Stimulated activated CD8-positive, alpha-beta memory T cell treated with anti-CD3 and anti-CD28 coated beads, Interleukin-4, amount 100 ng/mL, for 48 hours (primary cell): ENCODE data around the gene DOCK9.

Experiments
- DNase-seq: peaks from one replicate; pipeline ENCODE4 v3.0.0-alpha.2; 2020

DOCK9 gene, protein sequence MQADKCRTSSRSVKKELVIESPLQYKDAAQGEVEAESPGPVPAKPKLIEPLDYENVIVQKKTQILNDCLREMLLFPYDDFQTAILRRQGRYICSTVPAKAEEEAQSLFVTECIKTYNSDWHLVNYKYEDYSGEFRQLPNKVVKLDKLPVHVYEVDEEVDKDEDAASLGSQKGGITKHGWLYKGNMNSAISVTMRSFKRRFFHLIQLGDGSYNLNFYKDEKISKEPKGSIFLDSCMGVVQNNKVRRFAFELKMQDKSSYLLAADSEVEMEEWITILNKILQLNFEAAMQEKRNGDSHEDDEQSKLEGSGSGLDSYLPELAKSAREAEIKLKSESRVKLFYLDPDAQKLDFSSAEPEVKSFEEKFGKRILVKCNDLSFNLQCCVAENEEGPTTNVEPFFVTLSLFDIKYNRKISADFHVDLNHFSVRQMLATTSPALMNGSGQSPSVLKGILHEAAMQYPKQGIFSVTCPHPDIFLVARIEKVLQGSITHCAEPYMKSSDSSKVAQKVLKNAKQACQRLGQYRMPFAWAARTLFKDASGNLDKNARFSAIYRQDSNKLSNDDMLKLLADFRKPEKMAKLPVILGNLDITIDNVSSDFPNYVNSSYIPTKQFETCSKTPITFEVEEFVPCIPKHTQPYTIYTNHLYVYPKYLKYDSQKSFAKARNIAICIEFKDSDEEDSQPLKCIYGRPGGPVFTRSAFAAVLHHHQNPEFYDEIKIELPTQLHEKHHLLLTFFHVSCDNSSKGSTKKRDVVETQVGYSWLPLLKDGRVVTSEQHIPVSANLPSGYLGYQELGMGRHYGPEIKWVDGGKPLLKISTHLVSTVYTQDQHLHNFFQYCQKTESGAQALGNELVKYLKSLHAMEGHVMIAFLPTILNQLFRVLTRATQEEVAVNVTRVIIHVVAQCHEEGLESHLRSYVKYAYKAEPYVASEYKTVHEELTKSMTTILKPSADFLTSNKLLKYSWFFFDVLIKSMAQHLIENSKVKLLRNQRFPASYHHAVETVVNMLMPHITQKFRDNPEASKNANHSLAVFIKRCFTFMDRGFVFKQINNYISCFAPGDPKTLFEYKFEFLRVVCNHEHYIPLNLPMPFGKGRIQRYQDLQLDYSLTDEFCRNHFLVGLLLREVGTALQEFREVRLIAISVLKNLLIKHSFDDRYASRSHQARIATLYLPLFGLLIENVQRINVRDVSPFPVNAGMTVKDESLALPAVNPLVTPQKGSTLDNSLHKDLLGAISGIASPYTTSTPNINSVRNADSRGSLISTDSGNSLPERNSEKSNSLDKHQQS (N-terminal part only)

DNA sequence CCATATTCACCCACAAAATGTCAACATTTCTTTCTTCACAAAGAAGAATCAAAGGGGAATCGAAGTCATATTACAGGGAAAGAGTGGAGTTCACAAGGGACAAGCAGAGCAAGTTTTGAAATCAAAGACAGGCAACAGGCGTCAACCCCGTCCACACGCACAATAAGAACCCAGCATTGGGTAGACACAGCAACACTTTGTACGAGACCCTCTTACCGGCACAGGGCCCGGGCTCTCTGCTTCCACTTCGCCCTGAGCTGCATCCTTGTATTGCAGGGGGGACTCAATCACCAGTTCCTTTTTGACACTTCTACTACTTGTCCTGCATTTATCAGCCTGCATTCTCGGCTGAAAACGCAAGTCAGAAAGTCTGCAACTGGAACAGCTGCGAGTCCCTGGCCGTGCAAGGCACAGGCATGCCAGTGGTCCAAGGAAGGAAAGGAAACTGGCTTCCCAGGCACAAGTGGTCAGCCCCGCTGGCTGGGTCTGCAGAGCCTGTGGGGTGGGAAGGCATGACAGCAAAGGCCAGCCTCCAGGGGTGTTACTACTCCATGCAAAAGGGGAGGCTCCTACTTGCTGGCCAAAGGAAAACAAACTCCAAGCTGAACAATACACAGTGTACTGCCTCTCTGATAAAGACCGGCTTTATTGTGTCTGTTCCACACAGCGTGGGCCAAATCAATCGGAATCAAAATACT is at the start of gene DOCK9:
Gene DOCK9 (minus strand): TSS at position 497 of the 698 bp plus-strand sequence. CDS start 155 bp downstream, at position 342.
- no peak for DNase-seq

DNA sequence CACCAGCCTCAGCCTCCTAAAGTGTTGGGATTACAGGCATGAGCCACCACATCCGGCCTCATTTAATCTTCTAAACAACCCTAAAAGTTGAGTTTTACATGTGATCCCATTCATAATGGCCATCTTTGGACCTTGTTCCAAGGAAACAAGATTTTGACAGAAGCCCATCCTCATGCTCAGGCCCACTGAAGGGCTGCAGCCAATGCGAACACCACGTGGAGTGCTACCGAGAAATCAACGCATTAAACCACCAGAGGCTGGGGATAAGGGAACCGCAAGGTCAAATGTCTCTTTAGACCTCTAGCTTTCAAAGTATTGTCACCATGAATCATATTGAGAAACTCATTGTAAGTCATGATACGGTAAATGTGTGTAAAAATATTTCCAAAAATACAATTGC is 49.4 kb upstream of the DOCK9 start:
- DNase-seq: peak; percentile 51

DNA sequence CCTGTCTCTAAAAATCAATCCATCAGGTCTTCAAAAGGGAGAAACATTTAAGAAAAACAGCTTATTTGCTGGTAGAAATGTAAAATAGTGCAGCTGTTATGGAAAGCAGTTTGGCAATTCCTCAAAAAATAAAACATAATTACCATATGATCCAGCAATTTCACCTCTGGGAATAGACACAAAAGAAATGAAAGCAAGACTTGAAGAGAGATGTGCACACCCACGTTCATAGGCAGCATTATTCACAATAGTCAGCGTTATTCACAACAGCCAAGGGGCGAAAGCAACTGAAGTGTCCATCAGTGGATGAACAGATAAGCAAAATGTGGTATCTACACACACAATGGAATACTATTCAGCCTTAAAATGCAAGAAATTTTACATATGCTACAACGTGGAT is 45.1 kb upstream of the DOCK9 start:
- no peak for DNase-seq

DNA sequence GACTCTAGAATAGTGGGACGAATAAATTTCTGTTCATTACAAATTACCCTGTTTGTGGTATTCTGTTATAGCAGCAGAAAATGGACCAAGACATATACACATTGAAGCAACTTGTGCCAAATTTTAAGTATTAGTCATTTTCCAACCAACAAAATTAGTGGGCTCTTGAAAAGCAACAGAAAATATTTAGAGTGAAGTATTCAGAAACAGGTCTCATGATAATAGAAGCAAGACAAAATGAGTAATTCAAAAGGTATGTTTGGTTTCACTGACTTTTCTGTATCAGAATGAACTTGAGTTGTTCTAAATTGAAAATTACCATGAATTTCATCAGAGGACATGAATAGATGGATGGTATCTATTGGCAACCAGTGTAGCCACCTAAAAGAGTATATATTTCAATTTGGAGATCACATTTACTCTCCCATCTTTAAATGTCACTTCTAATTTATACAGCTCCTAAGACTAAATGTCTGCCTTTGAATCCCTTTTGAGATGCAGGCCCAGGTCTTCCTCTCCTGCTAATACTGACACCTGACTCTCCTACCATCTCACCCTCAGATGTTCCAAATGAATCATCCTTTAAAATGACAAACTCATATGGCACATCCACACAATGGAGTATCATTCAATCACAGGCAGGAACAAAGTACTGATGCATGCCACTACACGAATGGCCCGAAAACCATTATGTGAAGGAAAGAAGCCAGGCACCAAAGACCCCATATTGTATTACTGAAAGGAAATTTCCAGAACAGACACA is 40.7 kb upstream of the DOCK9 start:
- no peak for DNase-seq

DNA sequence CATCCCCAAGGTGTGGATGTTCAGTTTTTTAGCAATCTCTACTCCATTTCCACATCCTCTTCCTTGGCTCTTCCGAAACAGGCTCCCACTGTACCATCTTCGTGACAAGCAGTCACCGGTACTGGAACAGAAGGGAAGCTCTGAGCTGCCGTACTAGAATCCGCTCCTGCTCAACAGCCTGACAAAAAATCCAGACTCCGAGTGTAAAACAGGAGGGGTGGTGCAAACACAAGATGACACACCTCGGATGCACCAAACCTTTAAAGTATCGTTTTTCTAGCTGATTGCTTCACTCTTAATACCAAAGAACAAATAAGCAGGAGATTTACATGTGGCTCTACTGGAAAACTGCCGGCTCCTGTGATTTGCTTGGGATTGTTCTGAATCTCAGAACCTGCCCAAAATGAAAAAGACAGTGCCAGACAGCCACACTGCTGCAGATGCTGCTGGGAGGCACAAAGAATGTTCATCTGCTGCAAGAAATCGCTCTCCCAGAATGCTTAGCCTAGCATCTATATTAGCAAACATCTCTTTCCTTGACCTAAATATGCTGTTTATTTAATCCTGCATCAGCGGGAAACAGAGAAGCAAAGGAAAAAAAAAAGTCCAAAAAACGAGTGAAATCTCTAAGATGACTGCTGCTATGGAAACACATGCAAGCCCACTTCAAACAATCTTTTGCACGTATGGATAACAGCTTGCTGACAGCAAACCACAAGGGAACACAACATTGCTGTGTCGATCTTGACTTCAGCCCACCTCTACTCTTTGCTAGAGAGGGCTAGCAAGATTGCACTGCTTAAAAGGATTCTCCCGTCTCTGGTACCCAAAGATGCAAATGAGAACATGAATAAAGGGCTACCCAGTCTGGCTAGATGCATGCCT is 38.0 kb upstream of the DOCK9 start:
- no peak for DNase-seq

DNA sequence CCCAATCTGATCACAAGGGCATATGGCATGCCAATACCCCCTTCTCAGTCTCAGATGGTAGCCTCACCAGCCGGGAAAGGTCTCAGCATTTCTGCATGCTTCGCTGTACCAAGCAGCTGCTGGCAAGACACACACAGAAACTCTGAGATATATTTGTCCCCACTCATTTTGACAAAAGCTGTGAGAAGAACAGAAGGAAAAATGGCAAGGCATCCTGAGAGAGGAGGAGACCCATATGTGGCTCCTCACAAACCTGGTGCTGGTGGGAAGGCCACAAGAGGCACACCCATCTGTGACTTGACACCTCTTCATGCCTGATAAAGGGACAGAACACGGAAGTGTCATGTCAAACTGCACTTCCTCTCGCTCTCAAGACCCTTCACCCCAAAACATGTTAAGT is 36.7 kb upstream of the DOCK9 start:
- DNase-seq: no peak

DNA sequence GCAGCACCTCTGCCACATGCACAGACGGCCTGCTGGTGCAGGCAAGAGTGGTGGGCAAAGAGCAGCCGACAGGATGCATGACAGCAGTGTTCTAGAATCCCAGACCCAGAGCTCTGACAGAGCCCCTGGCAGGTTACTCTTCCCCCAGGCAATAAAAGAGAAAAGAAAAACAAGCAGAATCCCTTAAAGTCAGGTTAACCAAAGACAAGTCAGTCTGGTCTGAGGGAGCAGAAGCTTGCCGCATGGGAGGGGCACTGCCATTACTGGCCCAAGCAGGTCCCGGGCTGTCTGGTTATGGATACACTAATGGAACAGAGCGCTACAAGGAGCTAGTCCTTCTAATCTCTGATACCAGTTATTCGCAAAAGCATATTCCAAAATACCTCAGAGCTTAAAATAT is 36.1 kb upstream of the DOCK9 start:
- no peak for DNase-seq

DNA sequence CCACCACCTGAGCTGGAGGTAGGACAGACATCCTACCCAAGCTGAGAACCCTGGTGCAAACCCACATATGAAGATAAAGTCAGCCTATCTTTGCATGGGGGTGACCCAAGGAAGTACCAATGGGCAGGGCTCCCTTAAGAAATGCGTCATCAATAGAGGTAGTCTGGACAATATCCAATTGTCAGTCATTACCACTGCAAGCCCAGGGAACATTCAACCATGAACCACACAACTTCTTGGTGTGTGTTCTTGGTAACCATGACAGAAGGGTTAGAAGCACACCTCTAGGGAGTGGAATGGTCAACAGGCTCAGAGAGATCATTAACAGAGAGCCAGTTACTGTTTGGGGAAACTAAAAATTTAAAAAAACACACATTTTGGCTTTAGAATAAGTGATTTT is 34.7 kb upstream of the DOCK9 start:
- DNase-seq: no peak

DNA sequence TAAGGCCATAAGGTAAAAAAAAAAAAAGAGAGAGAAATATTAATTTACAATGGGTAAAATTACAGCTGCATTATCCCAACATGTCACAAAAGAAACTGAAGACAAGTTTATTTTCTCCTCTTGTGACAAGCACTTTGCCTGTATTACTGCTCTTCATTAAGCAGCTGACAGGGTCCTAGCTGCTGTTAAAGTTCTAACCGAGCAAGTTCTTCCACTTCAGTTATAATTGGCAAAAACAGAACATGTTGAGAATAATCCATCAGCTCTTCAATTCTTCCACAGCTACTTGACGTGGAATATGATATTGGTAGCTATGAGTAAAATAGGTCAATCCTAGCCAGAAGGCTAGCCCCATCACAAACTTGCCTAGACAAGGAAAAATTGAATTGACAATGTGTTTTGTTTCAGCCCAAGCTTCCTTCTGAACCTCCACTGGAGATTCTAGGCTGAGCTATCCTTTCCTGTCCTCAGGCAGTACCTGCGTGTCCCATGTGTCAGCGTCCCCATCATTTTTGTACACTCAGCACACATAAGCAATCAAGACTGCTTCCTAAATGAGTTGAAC is 32.2 kb upstream of the DOCK9 start:
- DNase-seq: no peak

DNA sequence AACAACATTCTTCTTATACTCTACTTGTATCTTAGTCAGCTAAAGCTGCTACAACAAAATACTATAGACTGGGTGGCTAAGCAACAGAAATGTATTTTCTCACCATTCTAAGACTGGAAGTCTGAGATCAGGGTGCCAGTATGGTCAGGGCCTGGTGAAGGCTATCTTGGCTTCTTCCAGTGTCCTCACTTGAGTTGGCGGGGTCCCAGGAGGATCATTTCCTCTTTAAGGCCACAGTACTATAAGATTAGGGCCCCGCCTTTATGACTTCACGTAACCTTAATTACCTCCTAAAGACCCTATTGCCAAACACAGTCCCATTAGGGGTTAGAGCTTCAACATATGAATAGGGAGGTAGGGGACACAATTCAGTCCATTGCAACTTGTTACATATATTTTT is 30.7 kb upstream of the DOCK9 start:
- no peak for DNase-seq

DNA sequence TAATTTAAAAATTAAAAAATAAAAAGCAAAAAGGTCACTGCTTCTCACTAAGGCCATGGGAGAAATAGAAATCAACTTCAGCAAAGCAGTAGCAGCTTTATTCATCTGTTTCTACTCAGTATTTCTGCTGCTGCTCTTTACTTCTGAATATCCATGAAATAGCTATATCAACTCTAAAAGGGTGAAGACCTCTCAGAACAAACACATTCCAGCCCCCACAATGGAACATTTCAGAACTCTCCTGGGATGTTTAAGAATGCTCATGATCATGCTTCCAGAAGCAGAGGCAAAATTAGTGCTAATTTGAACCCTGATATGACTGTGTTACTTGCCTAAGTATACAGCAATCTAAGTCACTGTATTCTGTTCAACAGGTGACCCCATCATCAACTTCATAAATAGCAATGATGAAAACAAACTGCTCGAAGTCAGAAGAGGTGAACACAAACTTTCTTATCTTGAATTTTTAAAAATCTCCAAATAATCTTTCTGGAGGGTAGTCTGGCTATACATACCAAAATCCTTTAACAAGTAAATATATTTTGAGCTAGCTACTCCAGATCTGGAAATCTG is 29.6 kb upstream of the DOCK9 start:
- no peak for DNase-seq

DNA sequence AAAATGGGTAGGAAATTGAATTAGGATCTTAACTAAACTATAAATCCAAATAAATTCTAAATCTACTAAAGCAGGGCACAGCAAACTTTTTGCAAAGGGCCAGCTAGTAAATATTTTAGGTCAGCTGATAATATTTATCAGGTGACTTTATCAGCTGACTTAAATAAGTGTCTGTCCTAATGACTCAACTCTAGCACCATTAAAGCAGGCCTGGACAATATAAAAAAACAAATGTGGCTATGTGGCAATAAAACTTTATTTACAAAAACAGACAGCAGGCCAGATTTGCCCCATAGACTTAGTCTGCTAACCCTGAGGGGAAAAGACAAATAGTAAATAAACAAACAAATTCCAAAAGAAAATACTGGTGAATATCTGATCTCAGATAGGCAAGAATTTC is 27.7 kb upstream of the DOCK9 start:
- DNase-seq: no peak

DNA sequence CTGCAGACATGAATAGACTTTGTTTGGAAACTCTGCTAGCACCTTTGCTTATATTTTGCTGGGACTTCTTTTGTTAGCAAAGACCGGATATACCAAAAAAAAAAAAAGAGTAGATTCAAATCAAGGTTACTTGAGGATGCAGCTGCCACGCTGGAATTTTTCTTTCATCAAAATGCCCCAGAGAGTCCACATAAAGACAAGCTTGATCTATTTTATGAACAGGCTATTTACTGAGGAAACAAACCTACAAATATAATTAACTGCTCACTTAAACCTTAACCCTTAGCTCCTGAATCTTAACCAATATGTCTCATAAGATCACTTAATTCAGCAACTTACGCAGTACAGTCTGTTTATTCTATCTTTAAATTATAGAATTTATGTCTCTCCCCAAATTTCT is 27.1 kb upstream of the DOCK9 start:
- no peak for DNase-seq

DNA sequence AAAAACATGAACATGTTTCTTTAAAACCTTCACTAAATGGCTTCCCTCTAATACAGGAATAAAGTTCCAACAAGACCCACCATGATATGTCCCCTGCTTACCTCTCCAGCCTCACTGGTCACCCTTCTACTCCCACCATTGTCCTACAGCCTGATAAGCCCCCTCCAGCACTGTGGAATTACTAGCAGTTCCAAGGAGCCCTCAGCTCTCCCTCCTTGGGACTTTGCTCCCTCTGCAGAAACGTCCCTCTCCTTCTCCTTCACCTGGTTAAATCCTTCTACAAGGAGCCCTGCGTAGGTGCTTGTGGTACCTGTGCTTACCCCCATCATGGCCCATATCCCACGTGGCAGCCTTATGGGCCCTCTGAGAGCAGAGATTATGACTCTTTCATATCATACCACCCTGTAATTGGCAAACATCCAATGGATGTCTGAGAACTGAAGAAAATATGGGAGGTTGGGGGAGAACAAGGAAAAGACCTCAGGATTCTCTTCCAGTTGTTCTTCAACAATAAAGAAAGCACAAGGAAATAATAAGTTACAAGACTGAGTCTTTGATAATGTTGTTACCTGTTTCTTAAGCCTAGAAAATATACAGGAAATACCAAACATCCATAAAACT is 26.1 kb upstream of the DOCK9 start:
- DNase-seq: no peak

DNA sequence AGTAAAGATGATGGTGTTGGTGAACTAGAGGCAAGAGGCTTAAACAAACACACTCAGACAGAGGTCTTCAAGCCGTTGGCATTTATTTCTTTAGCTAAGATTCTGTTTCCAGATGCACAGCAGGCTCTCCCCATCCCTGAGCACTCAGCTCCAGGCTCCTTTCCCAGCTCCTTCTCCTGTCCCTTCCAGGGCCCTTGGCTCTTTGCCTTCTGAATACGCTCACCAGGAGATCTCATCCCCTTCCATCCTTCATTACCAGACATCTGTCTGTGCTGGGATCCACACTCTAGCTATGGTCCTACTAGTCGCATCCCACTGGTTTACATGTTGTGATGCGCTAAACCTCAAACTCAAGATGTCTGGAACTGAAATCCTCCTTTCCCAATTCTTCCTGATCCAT is 25.3 kb upstream of the DOCK9 start:
- DNase-seq: no peak

DNA sequence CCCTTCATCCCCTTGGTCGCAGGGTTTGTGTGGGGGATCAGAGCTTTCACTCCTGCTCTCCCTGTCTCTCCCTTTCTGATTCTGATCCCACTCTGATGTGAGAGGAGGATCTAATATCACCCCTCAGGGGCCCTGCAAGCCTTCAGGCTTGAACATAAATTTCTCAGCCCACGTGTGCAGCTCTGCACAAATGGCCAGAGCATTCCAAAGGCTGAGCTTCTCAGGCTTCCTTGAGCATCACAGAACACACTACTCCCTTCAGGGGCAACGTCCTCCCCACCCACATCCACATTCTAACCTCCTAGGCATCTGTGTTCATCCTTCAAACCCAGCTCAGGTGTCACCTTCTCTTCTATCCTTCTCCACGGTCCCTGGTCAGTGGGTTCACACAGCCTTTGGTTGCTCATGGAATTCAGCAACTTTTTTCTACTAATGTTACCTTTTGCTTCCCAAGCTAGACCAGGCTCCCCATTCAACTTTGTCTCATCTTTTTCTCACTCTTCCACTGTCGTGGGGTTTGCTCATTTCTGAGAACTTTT is 24.4 kb upstream of the DOCK9 start:
- DNase-seq: no peak

DNA sequence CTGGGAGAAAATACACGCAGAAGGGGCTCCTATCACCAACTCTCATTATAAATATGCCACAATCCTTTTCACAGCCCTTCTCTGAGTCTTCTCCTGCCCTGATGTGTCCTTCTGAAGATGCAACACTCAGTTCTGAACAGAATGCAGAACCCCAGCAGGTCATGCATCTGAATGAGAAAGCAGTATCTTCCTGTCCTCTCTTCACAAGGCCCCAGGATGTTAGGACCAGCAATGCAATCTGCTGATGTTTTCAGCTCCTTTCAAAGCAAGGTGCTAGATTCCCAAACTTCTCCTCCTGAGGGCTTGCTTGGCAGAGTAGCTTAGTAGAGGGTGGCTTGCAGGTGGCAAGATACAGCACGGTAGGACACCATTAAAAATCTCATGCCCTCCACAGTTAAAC is 22.3 kb upstream of the DOCK9 start:
- no peak for DNase-seq

DNA sequence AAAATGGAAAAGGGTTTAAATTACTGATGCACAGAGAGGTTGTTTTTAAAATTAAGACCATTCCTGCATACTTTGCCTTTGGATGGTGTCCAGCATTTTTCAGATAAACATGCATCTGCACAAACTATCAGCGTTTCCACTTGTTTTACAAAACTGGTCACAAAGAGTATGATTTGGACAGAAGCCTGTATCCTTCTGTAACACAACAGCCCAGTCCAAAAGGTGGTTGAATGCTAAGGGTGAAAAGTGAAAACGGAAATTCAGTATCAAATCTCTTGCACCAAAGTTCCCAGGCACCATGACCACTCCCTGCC is 21.7 kb upstream of the DOCK9 start:
- DNase-seq: no peak

DNA sequence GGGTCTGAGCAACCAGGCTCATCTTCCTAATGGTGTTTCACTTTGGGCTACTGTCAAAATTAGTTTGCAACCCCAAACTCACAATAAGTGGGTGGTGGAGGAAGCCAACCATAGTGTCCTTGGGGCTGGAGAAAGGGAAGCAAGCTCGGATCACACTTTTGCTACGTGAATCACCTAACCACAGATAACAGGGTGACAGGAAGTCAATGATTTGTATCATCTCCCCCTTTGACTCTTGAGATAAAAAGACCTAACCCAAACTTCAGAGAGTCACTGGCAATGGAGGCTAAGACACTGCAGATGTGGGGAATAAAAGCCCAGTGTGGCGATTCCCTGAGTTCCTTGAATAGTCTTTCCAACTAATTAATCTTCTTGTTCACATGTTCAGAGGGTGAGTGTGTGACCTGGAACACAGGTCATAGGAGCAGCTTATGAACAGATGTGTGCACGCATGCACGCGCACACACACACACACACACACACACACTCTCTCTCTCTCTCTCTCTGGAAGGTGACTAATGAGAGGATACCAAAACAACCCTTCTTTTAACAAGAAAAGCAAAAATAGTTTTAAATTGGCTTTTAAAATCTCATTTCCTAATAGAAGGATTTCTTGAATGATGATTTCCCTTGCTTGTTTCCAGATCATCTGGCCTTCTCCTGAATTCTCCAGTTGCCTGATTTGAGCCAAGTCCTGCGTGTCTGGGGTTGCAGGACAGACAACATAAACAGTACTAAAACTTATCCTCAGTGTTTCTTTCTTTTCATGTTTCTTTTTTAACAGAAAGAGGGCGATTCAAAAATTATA is 21.2 kb upstream of the DOCK9 start:
- DNase-seq: peak; percentile 39
